H1 (cell line): ENCODE data around the gene HDLBP. TPM values are rescaled to one million over a fixed set of nuclear protein-coding genes. Genes with fewer than 3 reads are reported as not detected.

Source experiments
- CTCF ChIA-PET: fragments of 300-600 bp; sonication (Branson Sonifier 250); formaldehyde crosslinking; loops from one replicate; lab custom pipeline; 2021; ENCODE audit not compliant: partially characterized antibody; lab: Charles Lee
- POLR2A ChIA-PET: fragments of 300-600 bp; sonication (Branson Sonifier 250); formaldehyde crosslinking; loops from one replicate; lab custom pipeline; 2021; ENCODE audit warnings: inconsistent platforms; ENCODE audit not compliant: partially characterized antibody; lab: Charles Lee
- DNase-seq, 2 experiments: peaks; one replicate each; pipeline versions ENCODE4 v3.0.0 to v3.0.0-alpha.2; 2010 to 2022; ENCODE audit warnings: low spot score in 2 of 2, low read depth in 1 of 2, mixed read lengths in 1 of 2
- FAIRE-seq: peaks from 2 replicates; lab custom pipeline; 2011; peaks lifted over from hg19 to GRCh38; lab: Jason Lieb, UNC
- H2AFZ ChIP-seq: 2 replicates; pipeline ENCODE4 v1.8.1; 2012; ENCODE audit warnings: low read length, inconsistent platforms
- H2AK5ac ChIP-seq: 2 replicates; pipeline ENCODE4 v1.6.1; 2013; ENCODE audit warnings: low read depth, low read length
- H2BK120ac ChIP-seq: replicated peaks from 2 replicates; pipeline ENCODE3; 2013; ENCODE audit warnings: low read depth, low read length, inconsistent platforms
- H2BK12ac ChIP-seq: 2 replicates; pipeline ENCODE4 v1.6.1; 2013; ENCODE audit warnings: low read depth, low read length
- H2BK15ac ChIP-seq: 2 replicates; pipeline ENCODE4 v1.6.1; 2013; ENCODE audit warnings: low read length
- H2BK20ac ChIP-seq: 2 replicates; pipeline ENCODE4 v1.6.1; 2013; ENCODE audit warnings: low read length
- H2BK5ac ChIP-seq: 2 replicates; pipeline ENCODE4 v1.6.1; 2013; ENCODE audit warnings: low read depth, low read length
- H3K14ac ChIP-seq: 2 replicates; pipeline ENCODE4 v1.6.1; 2013; ENCODE audit warnings: inconsistent platforms; ENCODE audit not compliant: insufficient read length
- H3K18ac ChIP-seq: 2 replicates; pipeline ENCODE4 v1.6.1; 2013; ENCODE audit warnings: low read length; ENCODE audit errors: extremely low read depth
- H3K23ac ChIP-seq: 2 replicates; pipeline ENCODE4 v1.6.1; 2013; ENCODE audit warnings: inconsistent platforms; ENCODE audit not compliant: insufficient read length
- H3K23me2 ChIP-seq: 2 replicates; pipeline ENCODE4 v1.6.1; 2013; ENCODE audit warnings: low read depth, low read length
- H3K27ac ChIP-seq: 2 replicates; pipeline ENCODE4 v1.6.1; 2011; ENCODE audit warnings: low read depth, low read length, inconsistent platforms
- H3K27me3 ChIP-seq, 4 experiments: replicated peaks in 1 of 4; 1 replicate in 1 of 4; 2 replicates in 3 of 4; pipeline versions ENCODE4 v1.6.1 to v1.8.1; 2011 to 2013; ENCODE audit warnings: low read length in 3 of 4, mild to moderate bottlenecking in 3 of 4, inconsistent platforms in 2 of 4, mixed read lengths in 2 of 4, moderate library complexity in 1 of 4; ENCODE audit not compliant: control insufficient read depth in 3 of 4, insufficient read depth in 3 of 4; ENCODE audit errors: extremely low read depth in 1 of 4
- H3K36me3 ChIP-seq, 4 experiments: 2 replicates each; pipeline versions ENCODE4 v1.6.1 to v1.8.1; 2011 to 2013; ENCODE audit warnings: mild to moderate bottlenecking in 4 of 4, low read length in 3 of 4, moderate library complexity in 2 of 4, control low read depth in 1 of 4, inconsistent platforms in 1 of 4; ENCODE audit not compliant: insufficient read depth in 4 of 4, control insufficient read depth in 2 of 4
- H3K4ac ChIP-seq: replicated peaks from 2 replicates; pipeline ENCODE3; 2013; ENCODE audit warnings: low read length, low read depth, mixed read lengths, inconsistent platforms; ENCODE audit not compliant: insufficient read length
- H3K4me1 ChIP-seq, 4 experiments: replicated peaks in 1 of 4; 1 replicate in 1 of 4; 2 replicates in 3 of 4; pipeline versions ENCODE4 v1.6.1 to v1.8.1; 2011 to 2013; ENCODE audit warnings: low read length in 3 of 4, inconsistent platforms in 2 of 4, mixed read lengths in 1 of 4; ENCODE audit not compliant: insufficient read depth in 4 of 4, control insufficient read depth in 3 of 4
- H3K4me2 ChIP-seq, 2 experiments: 2 replicates each; pipeline versions ENCODE4 v1.6.1 to v1.8.1; 2011 to 2013; ENCODE audit warnings: low read depth in 2 of 2, low read length in 2 of 2, control low read depth in 1 of 2, inconsistent platforms in 1 of 2, mild to moderate bottlenecking in 1 of 2; ENCODE audit not compliant: insufficient read depth in 1 of 2
- H3K4me3 ChIP-seq, 4 experiments: fragments of 200-600, 300-600 bp in 1 of 4; sonication (generic), shearing (Covaris generic), sonication (Bioruptor Twin) in 1 of 4; 2 replicates each; pipeline versions ENCODE4 v1.5.1 to v1.8.1; 2011 to 2016; ENCODE audit warnings: low read length in 4 of 4, low read depth in 3 of 4, control low read depth in 2 of 4, inconsistent platforms in 2 of 4, mild to moderate bottlenecking in 2 of 4, mixed read lengths in 1 of 4, moderate library complexity in 1 of 4; ENCODE audit not compliant: insufficient read depth in 2 of 4; ENCODE audit errors: extremely low read depth in 1 of 4
- H3K56ac ChIP-seq: replicated peaks from 2 replicates; pipeline ENCODE3; 2013; ENCODE audit warnings: low read depth, mild to moderate bottlenecking, mixed read lengths, low read length, inconsistent platforms; ENCODE audit not compliant: insufficient read length
- H3K79me1 ChIP-seq: 2 replicates; pipeline ENCODE4 v1.6.1; 2013; ENCODE audit warnings: low read depth, low read length, control low read depth
- H3K79me2 ChIP-seq, 2 experiments: 2 replicates each; pipeline versions ENCODE4 v1.6.1 to v1.8.1; 2012 to 2013; ENCODE audit warnings: low read length in 2 of 2, mild to moderate bottlenecking in 2 of 2, inconsistent platforms in 1 of 2; ENCODE audit not compliant: insufficient read depth in 2 of 2, control insufficient read depth in 1 of 2
- H3K9ac ChIP-seq, 4 experiments: replicated peaks in 1 of 4; 1 replicate in 1 of 4; 2 replicates in 3 of 4; pipeline versions ENCODE4 v1.6.1 to v1.8.1; 2011 to 2013; ENCODE audit warnings: low read depth in 3 of 4, low read length in 3 of 4, control low read depth in 2 of 4, mild to moderate bottlenecking in 2 of 4, moderate library complexity in 2 of 4, inconsistent platforms in 1 of 4; ENCODE audit errors: extremely low read depth in 1 of 4
- H3K9me3 ChIP-seq, 2 experiments: 2 replicates each; pipeline versions ENCODE4 v1.6.1 to v1.8.1; 2012 to 2013; ENCODE audit warnings: mild to moderate bottlenecking in 2 of 2, moderate library complexity in 2 of 2, control low read depth in 1 of 2, inconsistent platforms in 1 of 2, low read depth in 1 of 2, low read length in 1 of 2, mixed read lengths in 1 of 2; ENCODE audit not compliant: insufficient read depth in 2 of 2
- H4K20me1 ChIP-seq, 2 experiments: replicated peaks in 1 of 2; 2 replicates each; pipeline versions ENCODE3 to v1.8.1; 2011 to 2013; ENCODE audit warnings: inconsistent platforms in 2 of 2, low read length in 2 of 2, mild to moderate bottlenecking in 1 of 2; ENCODE audit not compliant: insufficient read depth in 2 of 2, control insufficient read depth in 1 of 2
- H4K5ac ChIP-seq: 2 replicates; pipeline ENCODE4 v1.6.1; 2013; ENCODE audit warnings: low read length, low read depth, mixed read lengths, inconsistent platforms; ENCODE audit not compliant: insufficient read length
- H4K8ac ChIP-seq: 2 replicates; pipeline ENCODE4 v1.8.0; 2013; ENCODE audit warnings: mild to moderate bottlenecking, moderate library complexity, low read length, inconsistent platforms; ENCODE audit not compliant: insufficient read depth; ENCODE audit errors: extremely low read depth
- H4K91ac ChIP-seq: replicated peaks from 2 replicates; pipeline ENCODE3; 2013; ENCODE audit warnings: low read length, mixed read lengths, inconsistent platforms; ENCODE audit not compliant: insufficient read length
- EP300 ChIP-seq, 2 experiments: IDR thresholded peaks; 1 replicate in 1 of 2; 2 replicates in 1 of 2; pipeline ENCODE4 v1.6.1; 2011 to 2012; ENCODE audit warnings: low read depth in 2 of 2, low read length in 2 of 2, mild to moderate bottlenecking in 2 of 2, borderline replicate concordance in 1 of 2, inconsistent platforms in 1 of 2, moderate library complexity in 1 of 2
- EZH2 ChIP-seq: fragments of 200-600 bp; sonication (generic); IDR thresholded peaks from 2 replicates; pipeline ENCODE4 v1.7.1; 2012; ENCODE audit warnings: low read depth, mild to moderate bottlenecking, moderate library complexity, low read length, inconsistent platforms; ENCODE audit not compliant: severe bottlenecking
- GTF2F1 ChIP-seq: IDR thresholded peaks from 2 replicates; pipeline ENCODE4 v1.6.1; 2012; ENCODE audit warnings: low read depth, low read length, improper control_type of control experiment, borderline replicate concordance
- SIN3A ChIP-seq, 2 experiments: IDR thresholded peaks in 1 of 2; conservative IDR thresholded peaks in 1 of 2; 2 replicates each; pipeline ENCODE4 v1.6.1; 2011 to 2012; ENCODE audit warnings: low read length in 2 of 2, improper control_type of control experiment in 1 of 2, low read depth in 1 of 2, mild to moderate bottlenecking in 1 of 2
- SP2 ChIP-seq: IDR thresholded peaks from 2 replicates; pipeline ENCODE4 v1.6.1; 2012; ENCODE audit warnings: mild to moderate bottlenecking, low read length, inconsistent platforms
- TAF1 ChIP-seq: IDR thresholded peaks from 2 replicates; pipeline ENCODE4 v1.6.1; 2011; ENCODE audit warnings: mild to moderate bottlenecking, low read depth, low read length
- WGBS, 2 experiments: shearing (Covaris generic) in 1 of 2; methylation state at CpG; one replicate each; pipeline versions ENCODE4 v1.1.6 to v1.1.7; 2013 to 2015; ENCODE audit warnings: low lambda C conversion rate in 2 of 2, mixed read lengths in 2 of 2, inconsistent platforms in 1 of 2, low coverage in 1 of 2, missing lambda C conversion rate in 1 of 2; ENCODE audit not compliant: insufficient replicate concordance in 2 of 2, insufficient coverage in 1 of 2, insufficient read length in 1 of 2; ENCODE audit errors: extremely low coverage in 1 of 2, missing lambda C conversion rate in 1 of 2; 5-methylcytosine and 5-hydroxymethylcytosine counted together
- polyA plus RNA-seq, 7 experiments: library from polyadenylated mRNA; depleted of rRNA in 3 of 7; stranded (reverse) in 5 of 7; unstranded in 2 of 7; fragments of >200 nt in 5 of 7; fragments of 200-250 nt in 2 of 7; gene quantifications; 1 replicate in 5 of 7; 2 replicates in 1 of 7; 4 replicates in 1 of 7; pipeline versions ENCODE4 v1.2.1 to v1.2.3, GENCODE V29; 2011 to 2013; ENCODE audit warnings: missing spikeins in 2 of 7, mixed read lengths in 2 of 7
- total RNA-seq: library from RNA; stranded (reverse); fragmentation: NEBNext Ultra II Directional; extraction: Animal tissue kit (Norgen Biotek cat#: 25700); gene quantifications from 2 replicates; pipeline ENCODE4 v1.2.1, GENCODE V29; 2021

Gene HDLBP
- total and polyA plus RNA-seq, 2 of the 8 experiments (the other 6 are each of a cell fraction or from before 2014, with no cell fraction given): 185 to 360 TPM

- Histone ChIP-seq H3K27me3 (no peaks in the 10 kb centered on the region), H2BK5ac (peak overlapping the region; percentile 30; the same call in 1 of the 2 replicates), H3K18ac (no peak overlapping the region), H3K23ac (no peak overlapping the region), H3K9ac (no peak overlapping the region), H3K56ac (no peak overlapping the region), H2BK20ac (no peak overlapping the region), H2BK120ac (no peak overlapping the region), H4K5ac (no peak overlapping the region), H3K4me1 (no peaks in the 10 kb centered on the region; a peak in 1 of 7 replicates), H4K8ac (no peak overlapping the region), H3K79me1 (no peaks in the 10 kb centered on the region), H3K79me2 (no peaks in the 10 kb centered on the region), H3K4me3 (no peak overlapping the region), H3K9me3 (no peaks in the 10 kb centered on the region), H4K91ac (no peak overlapping the region), H2BK15ac (no peak overlapping the region), H3K14ac (peak overlapping the region; percentile 23), H2AFZ (no peak overlapping the region), H3K27ac (no peak overlapping the region), H4K20me1 (peaks cover 0 to 3% of the 10 kb centered on the region in 2 experiments), H3K23me2 (no peaks in the 10 kb centered on the region), H3K36me3 (no peaks in the 10 kb centered on the region), H3K4me2 (no peak overlapping the region), H2AK5ac (no peak overlapping the region), H3K4ac (peak overlapping the region; percentile 78), H2BK12ac (no peak overlapping the region)
- ChIA-PET POLR2A (interaction anchor here (1.4 kb wide), 1 partner anchor 14 kb away, joined by 3 read pairs; no protein-coding TSS in a partner anchor), CTCF (interaction anchor here (1.1 kb wide), 1 partner anchor 13 kb away, joined by 3 read pairs; no protein-coding TSS in a partner anchor)
- TF ChIP-seq SP2 (no peak), TAF1 (no peak), SIN3A (conservative IDR thresholded peaks at IDR 0.05 in 1 of 2, IDR thresholded peaks at IDR 0.05 in 1 of 2; ENCODE audit: low read depth in 1 of 2, low read length in 2 of 2) (no peak), EZH2 (no peak), GTF2F1 (no peak), EP300 (IDR thresholded peaks at IDR 0.05; ENCODE audit: borderline replicate concordance in 1 of 2, low read depth in 2 of 2, low read length in 2 of 2) (no peak)
- DNase-seq (no peak), FAIRE-seq (no peak)
- 85% methylated on average over 22 of the region's 24 CpGs; no CpG with 5 or more reads in 1 of the 2 experiments for WGBS, 2 experiments
These were observed 113.8 kb downstream of the HDLBP start for GRCh38 chr2:241201445-241202267.
